IMR-90 (cell line): ENCODE results near the gene PXK.

ENCODE experiments used
- BHLHE40 ChIP-seq: fragments of 150-350 bp; IDR thresholded peaks from 2 replicates; pipeline ENCODE4 v1.6.1; 2016; ENCODE audit warnings: mild to moderate bottlenecking, low read depth, low read length
- CEBPB ChIP-seq: IDR thresholded peaks from 2 replicates; pipeline ENCODE4 v1.6.1; 2012; ENCODE audit warnings: low read depth, low read length, improper control_type of control experiment
- CTCF ChIP-seq: conservative IDR thresholded peaks from 2 replicates; pipeline ENCODE4 v1.5.1; 2012; ENCODE audit warnings: mild to moderate bottlenecking, low read depth, low read length, improper control_type of control experiment
- ELK1 ChIP-seq: fragments of 150-350 bp; IDR thresholded peaks from 2 replicates; pipeline ENCODE4 v1.6.1; 2016; ENCODE audit warnings: low read depth, mild to moderate bottlenecking, low read length, moderate library complexity, borderline replicate concordance
- FOS ChIP-seq: fragments of 150-350 bp; IDR thresholded peaks from 2 replicates; pipeline ENCODE4 v1.6.1; 2016; ENCODE audit warnings: low read depth, low read length
- MAFK ChIP-seq: IDR thresholded peaks from 2 replicates; pipeline ENCODE4 v1.6.1; 2012; ENCODE audit warnings: low read depth, low read length, improper control_type of control experiment
- MXI1 ChIP-seq: IDR thresholded peaks from 2 replicates; pipeline ENCODE4 v1.6.1; 2012; ENCODE audit warnings: low read depth, mild to moderate bottlenecking, low read length, moderate library complexity, borderline replicate concordance
- POLR2A ChIP-seq: IDR thresholded peaks from 2 replicates; pipeline ENCODE4 v1.6.1; 2012; ENCODE audit warnings: mild to moderate bottlenecking, low read depth, low read length
- RAD21 ChIP-seq: IDR thresholded peaks from 2 replicates; pipeline ENCODE4 v1.6.1; 2012; ENCODE audit warnings: low read length, improper control_type of control experiment
- RCOR1 ChIP-seq: IDR thresholded peaks from 2 replicates; pipeline ENCODE4 v1.6.1; 2012; ENCODE audit warnings: mild to moderate bottlenecking, low read length, improper control_type of control experiment; ENCODE audit not compliant: insufficient replicate concordance
- USF2 ChIP-seq: fragments of 150-350 bp; IDR thresholded peaks from 2 replicates; pipeline ENCODE4 v1.6.1; 2017; ENCODE audit warnings: mild to moderate bottlenecking, antibody characterized with exemption, low read length, low read depth

GRCh38 chr3:58353722-58354553 is 21.2 kb downstream of the PXK start:
- TF ChIP-seq CTCF (0 out of 2 replicates have a peak, but pooled peaks have one; percentile 6), MAFK (no peak), POLR2A (no peak), RAD21 (no peak), MXI1 (no peak), USF2 (no peak), RCOR1 (no peak), CEBPB (peak; percentile 87), FOS (no peak), ELK1 (no peak), BHLHE40 (no peak)
